ENCODE measurements around the gene DHRS7B. TPM values are rescaled to one million over a fixed set of nuclear protein-coding genes. Genes with fewer than 3 reads are reported as not detected.
A peak's percentile ranks its signal among the peaks of the same experiment; 100 is the strongest.

Gene DHRS7B
- total and polyA plus RNA-seq, 12 donors, result 17.1 to 48.6 (median 27.3) TPM

DNA sequence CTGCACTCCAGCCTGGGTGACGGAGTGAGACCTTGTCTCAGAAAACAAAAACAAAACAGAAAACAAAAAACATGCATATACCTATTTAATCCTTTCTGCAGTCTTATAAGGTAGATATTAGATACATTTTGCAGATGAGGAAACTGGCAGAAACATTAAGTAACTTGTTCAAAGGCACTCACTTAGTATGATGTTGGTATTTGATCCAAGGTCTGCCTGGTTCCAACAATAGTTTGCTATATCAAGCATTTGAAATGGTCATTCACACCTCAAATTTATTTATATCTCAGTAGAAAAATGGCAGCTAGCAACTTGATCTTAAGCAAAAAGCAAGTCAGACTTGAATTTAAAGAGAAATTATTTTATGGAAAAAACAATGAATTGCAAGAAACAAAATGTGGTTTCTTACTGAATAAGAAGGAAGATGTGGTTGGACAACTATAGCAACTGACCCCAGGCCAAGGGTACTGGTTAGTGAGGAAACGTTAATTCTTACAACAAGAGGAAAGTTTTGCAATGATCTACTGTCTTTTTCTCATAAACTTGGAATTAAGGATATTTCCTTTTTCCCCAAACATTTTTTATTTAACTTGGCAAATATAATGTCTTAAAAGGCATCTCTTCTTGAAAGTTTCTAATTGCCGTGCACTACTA is 19.7 kb downstream of the DHRS7B start:
- Histone ChIP-seq H3K9me3 (peaks cover 0 to 14% (median 0%) of the 10 kb centered on the region in 11 donors), H3K4me1 (peaks cover 0 to 44% (median 0%) of the 10 kb centered on the region in 9 donors), H3K27ac (peak overlapping the region in 1 of 10 donors; percentile 63), H3K36me3 (peaks cover 0 to 10% (median 0%) of the 10 kb centered on the region in 9 donors), H3K27me3 (no peaks in the 10 kb centered on the region), H3K4me3 (no peak overlapping the region)
- TF ChIP-seq CTCF (IDR thresholded peaks at IDR 0.05), result no peak
- DNase-seq (no peak), ATAC-seq (no peak)
- intact Hi-C loops (cut with DNase I), result loop anchor here in 1 of 10 donors (10.0 kb wide), 1 partner anchor 48 kb away; no protein-coding TSS in a partner anchor
- WGBS, 2 donors, result 87 to 89% methylated on average over 3 of the region's 3 CpGs

GRCh38 chr17:21149621-21150020 is 22.9 kb downstream of the DHRS7B start:
- Histone ChIP-seq H3K4me3 (no peak overlapping the region), H3K4me1 (peaks cover 0 to 40% (median 0%) of the 10 kb centered on the region in 9 donors), H3K36me3 (peaks cover 0 to 1% (median 0%) of the 10 kb centered on the region in 9 donors), H3K27me3 (no peaks in the 10 kb centered on the region), H3K9me3 (peaks cover 0 to 18% (median 0%) of the 10 kb centered on the region in 11 donors), H3K27ac (no peak overlapping the region)
- ATAC-seq (no peak), DNase-seq (no peak)
- intact Hi-C loops (cut with DNase I), result loop anchor here in 1 of 10 donors (10.0 kb wide), 1 partner anchor 45 kb away; no protein-coding TSS in a partner anchor
- WGBS, 2 donors, result 88 to 89% methylated on average over 1 of the region's 1 CpG
- TF ChIP-seq CTCF (IDR thresholded peaks at IDR 0.05), result no peak

GRCh38 chr17:21152731-21153130 is 26.0 kb downstream of the DHRS7B start:
- Histone ChIP-seq H3K9me3 (peaks cover 0 to 33% (median 0%) of the 10 kb centered on the region in 11 donors), H3K4me1 (peaks cover 0 to 11% (median 0%) of the 10 kb centered on the region in 9 donors), H3K36me3 (no peaks in the 10 kb centered on the region), H3K4me3 (no peak overlapping the region), H3K27ac (no peak overlapping the region), H3K27me3 (no peaks in the 10 kb centered on the region)
- intact Hi-C loops (cut with DNase I), result no loop called here
- ATAC-seq (no peak), DNase-seq (no peak)
- TF ChIP-seq CTCF (IDR thresholded peaks at IDR 0.05), result no peak
- 87 to 100% methylated on average over 1 of the region's 1 CpG for WGBS, 2 donors

GRCh38 chr17:21157586-21158370 is 31.0 kb downstream of the DHRS7B start:
- Histone ChIP-seq H3K27me3 (no peaks in the 10 kb centered on the region), H3K4me3 (no peak overlapping the region), H3K9me3 (peaks cover 0 to 22% (median 0%) of the 10 kb centered on the region in 11 donors), H3K4me1 (peaks cover 5 to 29% (median 18%) of the 10 kb centered on the region in 9 donors), H3K36me3 (no peaks in the 10 kb centered on the region), H3K27ac (no peak overlapping the region)
- no peak for ATAC-seq
- 68 to 72% methylated on average over 1 of the region's 1 CpG for WGBS, 2 donors
- TF ChIP-seq CTCF (IDR thresholded peaks at IDR 0.05), result no peak
- intact Hi-C loops (cut with DNase I), result no loop called here
- no peak for DNase-seq

Data from heart right ventricle (tissue), 16 donors.